ENCODE measurements around the gene CACNB4.
"Not testable (repeated sequence)": the region's sequence is repeated elsewhere in the genome, so short reads cannot be mapped to it uniquely, and the experiment has no call there.

CACNB4 gene

DNA sequence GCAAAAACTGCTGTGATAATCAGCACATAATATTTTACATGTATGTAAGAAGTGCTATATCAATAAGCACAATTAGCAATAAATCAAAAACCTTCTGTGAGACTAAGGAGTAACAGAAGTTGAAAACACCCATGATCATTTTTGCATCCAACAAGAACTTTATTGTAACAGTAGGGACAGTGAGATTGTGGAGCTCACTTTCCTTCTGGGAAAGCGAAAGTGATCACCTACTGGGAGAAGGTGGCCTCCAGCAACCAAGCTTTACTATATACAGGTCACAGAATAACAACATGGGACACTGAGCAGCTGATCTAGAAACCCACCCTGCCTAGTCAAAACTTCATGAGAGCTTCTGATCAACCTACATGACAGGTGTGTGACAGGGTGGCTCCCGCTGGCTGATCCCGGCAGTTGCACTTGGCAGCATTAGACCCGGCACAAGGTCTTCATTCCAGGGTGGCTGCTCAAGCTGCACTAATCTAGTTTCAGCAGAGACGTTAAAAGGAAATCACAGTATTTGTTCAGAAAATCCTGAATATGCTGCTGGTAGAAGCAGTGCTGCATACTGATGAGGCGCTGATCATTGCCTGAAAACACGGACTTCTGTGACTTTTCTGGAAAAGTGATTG, 207.2 kb downstream of the CACNB4 start:
- DNase-seq, result no peak

DNA sequence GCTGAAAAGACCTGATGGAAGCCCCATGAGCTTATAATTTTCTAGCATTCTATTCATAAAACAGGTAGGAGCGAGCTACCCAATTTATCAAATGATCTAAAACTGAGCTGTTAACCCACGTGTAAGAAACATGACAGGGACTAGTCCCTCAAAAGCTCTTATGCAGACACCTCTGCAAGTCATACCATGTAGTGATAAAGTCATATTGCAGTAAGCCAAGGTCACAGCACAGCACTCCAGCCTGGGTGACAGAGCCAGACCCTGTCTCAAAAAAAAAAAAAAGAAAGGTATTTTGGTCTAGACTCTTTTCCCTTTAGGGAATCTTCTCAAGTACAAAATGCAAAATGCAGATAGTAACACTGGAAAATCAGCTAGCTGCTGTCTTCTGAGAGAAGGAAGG, 211.7 kb downstream of the CACNB4 start:
- DNase-seq, result no peak

DNA sequence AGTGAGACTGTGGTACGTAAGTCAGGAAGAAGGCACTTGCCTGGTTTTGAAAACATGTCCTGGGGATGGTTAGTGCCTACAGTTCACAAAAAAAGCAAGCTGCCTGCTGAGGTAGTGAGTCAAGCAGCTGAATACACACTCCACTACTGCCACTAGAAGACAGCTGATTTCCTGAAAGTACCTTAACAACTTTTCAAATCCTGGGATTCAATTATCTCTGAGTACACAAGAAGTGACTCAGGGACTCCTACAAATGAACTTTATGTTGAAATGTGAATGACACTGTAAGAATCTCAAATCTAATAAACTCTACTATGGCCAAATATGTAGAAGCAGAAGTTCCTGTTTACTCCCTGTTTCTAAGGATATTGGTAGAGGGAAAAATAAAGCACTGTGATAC, 212.6 kb downstream of the CACNB4 start:
- DNase-seq, result no peak

DNA sequence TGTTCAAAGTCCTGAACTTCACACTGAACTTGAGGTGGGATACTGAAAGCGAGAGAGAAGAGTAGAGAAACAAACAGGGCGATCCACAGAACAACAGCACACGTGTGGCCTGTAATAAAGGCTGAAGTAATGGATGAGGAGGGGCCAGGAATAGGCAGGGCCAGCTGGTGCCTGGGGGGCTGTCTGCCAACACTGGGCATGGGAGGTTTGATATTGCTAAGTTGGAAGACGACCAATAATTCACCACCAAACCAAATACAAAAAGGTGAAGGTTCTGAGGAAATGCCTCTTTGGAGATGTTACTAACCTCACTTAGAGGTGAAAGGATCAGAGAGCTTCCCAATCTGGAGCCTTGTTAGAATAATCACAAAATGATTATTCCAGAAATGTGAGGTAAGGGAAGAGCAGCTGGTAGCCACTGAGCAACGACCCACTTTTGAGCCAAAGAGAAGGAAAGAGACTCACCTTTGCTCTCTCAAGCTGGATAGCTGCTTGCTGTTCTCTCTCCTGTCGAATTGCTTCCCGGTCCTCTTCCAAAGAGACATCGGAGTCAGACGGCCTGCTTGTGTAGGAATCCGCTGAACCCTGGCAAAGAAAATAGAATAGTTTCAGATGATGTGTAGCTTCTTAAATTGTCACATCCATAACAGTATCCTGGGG, 215.9 kb downstream of the CACNB4 start:
- no peak for DNase-seq

DNA sequence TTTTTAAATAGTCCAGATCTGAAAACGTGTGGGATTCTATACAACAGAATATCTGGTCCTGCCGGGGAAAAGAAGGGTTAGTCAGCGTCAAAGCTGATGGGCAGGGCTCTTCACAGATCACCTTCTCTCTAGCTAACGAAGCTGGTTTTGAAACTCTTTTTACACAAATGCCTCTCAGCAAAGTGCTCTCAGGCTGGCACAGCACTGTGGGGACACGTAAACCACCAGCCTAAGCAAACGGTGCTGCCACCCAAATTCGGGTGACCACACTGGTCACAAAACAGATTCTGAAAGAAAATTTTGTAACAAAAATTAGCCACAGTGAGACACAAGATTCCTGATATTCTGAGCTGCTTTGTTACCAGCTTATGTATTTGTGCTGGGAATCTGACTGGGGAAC, 217.5 kb downstream of the CACNB4 start:
- DNase-seq, result no peak

DNA sequence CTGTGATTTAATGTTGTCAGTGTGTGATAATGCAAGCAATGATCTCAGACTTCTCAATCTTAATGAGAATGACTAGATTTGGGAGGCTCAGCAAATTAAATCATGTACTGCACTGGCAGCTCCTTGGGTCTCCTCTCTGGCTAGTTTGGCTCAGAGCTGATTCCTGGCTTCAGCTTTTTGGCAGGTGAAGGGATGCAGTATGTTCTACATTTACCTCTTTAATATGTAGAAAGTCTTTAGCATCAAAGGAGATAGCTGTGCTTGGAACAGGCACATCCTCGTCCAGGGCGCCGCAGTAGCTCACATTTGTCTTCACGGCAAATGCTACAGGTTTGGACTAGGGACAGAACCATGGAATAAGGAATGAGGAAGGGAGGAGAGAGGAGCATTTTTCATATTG, 218.3 kb downstream of the CACNB4 start:
- no peak for DNase-seq

DNA sequence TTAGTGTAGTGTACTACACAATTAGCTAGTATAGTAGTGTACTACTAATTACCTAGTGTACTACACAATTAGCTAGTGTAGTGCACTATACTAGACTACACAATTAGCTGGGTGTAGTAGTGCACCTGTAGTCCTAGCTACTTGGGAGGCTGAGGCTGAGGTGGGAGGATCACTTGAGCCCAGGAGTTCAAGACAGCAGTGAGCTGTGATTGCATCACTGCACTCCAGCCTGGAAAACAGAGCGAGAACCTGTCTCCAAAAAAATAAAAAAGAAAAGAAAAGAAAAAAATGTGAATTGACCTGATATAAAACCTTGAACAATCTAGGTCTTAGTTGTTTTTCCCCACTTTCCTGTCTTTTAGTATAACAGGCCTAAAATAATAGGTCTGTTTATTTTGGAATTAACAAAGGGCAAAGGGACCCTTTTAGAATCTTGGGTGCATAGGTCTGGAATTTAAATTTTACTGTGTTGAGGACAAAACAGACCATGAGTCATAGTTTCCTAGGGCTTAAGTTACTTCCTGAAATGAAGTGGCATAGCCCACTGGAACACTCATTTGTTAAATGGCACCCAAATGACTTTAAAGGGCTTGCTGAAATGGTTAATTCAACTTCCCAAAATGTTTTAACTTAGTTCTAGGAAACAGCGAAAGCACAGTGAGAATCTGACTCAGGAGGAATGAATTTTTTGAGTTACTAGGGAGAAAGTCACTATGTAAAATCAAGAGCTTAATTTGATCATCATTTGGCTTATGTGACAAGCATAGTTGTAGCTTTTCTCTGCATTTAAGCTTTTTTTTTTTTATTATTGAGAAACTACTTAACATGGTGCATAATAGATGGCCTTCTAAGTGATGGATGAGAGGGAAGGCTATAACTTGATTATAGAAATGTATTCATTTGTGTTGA, 219.9 kb downstream of the CACNB4 start:
- DNase-seq, result no peak

DNA sequence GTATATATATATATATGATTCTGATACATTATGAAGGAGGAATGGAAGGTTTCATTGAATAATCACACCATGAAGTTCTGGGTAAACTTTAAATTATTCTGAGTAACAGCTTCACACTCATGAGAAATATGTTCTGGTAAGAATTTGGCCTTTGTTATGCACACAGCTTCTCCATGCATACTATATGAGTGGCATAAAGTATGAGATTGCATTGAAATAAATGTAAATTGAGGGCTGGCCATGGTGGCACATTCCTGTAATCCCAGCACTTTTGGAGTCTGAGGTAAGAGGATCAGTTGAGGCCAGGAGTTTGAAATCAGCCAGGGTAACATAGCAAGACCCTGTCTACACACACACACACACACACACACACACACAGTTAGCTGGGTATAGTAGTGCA, 220.6 kb downstream of the CACNB4 start:
- no peak for DNase-seq

DNA sequence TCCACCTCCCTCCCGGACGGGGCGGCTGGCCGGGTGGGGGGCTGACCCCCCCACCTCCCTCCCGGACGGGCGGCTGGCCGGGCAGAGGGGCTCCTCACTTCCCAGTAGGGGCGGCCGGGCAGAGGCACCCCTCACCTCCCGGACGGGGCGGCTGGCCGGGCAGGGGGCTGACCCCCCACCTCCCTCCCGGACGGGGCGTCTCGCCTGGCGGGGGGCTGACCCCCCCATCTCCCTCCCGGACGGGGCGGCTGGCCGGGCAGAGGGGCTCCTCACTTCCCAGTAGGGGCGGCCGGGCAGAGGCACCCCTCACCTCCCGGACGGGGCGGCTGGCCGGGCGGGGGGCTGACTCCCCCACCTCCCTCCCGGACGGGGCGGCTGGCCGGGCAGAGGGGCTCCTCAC, 223.2 kb downstream of the CACNB4 start:
- DNase-seq, result not testable (repeated sequence)

DNA sequence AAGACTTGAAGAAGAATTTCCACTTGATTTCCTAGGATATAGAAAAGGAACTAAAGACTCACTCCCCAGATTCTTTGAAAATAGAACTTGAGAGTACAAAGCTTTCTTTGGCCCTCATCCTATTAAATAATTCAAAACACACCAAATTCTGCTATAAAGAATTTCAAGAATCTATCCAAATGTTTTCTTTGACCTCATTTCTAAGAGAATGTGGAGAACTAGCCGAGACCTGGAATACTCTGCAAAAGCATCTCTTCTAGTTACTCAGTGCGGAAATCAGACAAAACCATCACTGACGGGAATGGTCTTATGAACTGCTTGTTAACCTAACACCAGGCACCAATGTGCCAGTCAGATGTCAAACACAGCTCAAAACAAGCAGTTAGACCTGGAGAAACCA, 226.4 kb downstream of the CACNB4 start:
- DNase-seq, result no peak

DNA sequence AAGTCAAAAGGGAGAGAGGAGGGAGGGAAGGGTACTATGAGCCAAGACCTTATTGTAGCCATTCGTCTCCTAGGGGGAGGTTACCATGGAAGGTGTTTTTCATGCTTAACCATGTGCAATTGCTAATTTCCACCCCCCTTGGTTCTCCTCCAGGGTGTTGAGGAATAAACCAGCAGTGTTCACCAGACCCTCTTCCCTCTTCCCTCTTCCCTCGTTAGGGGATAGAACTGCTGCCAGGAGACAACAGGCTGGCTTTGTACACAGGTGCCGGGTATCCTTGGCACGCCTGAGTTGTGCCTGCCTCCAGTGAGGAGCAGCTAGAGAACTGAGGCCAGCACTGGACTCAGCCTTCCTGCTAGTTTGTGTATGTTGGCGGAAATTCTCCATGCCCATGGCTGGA, 229.6 kb downstream of the CACNB4 start:
- DNase-seq, result no peak

DNA sequence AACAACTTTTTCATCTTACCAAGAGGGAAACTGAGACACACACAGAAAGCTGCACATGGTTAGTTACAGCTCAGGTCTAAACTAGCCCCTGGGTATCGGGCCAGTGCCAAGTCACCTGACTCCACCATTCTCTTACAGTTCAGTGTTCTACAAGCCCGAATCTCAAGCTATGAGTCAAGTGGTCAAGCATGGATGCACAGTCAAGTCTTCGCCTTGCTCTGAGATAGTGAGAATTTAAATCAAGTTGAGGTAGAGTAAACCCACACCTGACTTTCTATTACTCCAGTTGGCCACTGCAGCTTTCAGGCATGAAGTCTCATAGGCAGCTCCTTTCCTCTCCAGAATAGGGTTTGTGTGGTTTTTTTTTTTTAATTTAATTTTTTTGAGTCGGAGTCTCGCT, 236.1 kb downstream of the CACNB4 start:
- peak; percentile 28 for DNase-seq

DNA sequence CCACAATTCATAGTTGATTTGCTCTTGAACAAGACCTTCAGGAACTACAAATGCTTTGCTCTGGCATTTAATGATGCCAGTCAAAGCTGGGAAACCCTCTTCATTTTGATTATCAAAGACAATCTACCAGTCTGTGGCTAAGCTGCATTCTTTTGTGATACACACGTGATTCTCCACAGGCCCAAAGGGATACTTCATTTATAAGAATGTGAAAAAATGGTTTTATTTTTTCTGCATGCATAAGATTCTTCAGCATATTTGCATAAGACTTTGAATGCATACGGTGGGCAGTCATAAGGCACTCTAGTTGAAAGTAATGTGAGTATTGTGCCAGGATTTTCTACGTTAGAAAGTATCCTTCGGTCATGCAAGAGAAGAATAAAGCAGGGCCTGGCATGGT, 237.7 kb downstream of the CACNB4 start:
- no peak for DNase-seq

DNA sequence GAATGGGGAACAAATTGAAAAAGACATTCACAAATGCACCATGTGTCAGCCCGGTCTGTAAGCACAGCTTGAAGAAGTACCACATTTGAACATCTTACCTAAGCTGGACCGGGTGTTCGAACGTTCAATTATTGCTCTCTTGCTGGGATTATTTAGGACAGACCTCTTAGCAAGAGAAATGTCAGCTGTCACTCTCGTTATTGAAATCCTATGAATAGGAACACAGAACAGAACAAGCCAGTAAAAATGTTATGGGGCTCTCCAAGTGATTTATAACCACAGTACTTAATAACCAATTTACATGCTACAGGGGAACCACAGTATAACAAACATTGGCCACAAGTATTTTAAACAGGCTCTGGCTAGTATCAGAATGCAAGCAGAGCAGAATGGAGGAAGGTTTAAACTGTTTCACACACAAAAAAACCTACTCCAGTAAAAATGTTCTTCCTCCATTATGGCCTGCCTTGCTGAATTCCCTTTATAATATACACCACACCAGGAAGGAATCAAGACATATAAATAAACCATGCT, 238.2 kb downstream of the CACNB4 start:
- DNase-seq, result peak; percentile 63

DNA sequence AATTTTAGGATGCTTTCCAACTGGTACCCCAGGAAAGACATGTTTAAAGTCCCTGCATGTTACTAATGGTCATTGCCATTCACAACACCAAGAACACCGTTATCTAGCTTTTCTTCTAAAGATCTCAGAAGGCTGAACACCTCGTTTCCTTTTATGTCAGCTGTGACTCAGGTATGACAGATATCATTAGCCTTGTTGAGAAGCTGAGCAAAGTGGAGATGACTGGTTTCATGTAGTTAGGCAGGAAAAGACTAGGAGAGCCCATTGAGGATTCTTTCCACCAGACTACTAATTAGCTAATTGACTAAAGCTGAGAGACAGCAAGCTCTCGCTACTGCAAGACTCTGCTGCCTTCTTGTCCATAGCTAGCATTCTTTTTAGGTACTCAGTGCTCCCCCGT, 238.6 kb downstream of the CACNB4 start:
- DNase-seq, result peak; percentile 43

DNA sequence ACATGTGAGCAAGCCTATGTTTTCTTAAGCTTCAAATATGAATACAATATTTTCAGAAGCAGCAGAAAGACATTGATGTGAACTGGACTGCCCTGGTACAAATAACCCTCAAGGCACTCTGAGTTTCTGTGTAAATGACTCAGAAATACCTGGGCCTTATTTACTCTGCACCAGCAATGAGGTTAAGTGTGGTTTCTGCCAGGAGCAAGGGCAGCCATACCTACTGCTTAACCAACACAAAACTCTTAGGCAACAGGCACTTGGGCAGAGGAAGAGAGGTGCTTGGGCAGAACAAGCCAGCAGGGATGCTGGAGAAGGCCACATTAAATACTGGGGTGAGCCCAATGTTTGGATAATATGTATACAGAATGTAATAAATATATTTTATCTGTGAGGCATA, 241.2 kb downstream of the CACNB4 start:
- DNase-seq, result no peak

DNA sequence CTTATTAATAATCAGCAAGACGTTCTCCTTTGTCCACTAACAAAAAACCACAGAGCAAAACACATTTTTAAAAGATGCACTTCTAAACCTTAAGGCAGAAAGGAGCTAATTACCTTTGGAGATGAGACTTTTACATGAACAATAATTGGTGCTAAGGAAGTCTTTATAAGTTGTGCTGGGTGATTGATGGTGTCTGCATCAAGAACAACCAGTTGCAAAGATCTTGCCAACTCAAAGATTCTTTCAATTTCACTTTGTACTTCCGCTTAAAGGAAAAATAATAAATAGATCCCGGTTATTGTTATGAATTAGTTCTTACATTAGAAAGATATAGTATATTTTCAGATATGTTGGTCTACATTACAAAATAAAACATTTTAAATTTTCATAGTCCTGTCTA, 243.7 kb downstream of the CACNB4 start:
- DNase-seq, result no peak

DNA sequence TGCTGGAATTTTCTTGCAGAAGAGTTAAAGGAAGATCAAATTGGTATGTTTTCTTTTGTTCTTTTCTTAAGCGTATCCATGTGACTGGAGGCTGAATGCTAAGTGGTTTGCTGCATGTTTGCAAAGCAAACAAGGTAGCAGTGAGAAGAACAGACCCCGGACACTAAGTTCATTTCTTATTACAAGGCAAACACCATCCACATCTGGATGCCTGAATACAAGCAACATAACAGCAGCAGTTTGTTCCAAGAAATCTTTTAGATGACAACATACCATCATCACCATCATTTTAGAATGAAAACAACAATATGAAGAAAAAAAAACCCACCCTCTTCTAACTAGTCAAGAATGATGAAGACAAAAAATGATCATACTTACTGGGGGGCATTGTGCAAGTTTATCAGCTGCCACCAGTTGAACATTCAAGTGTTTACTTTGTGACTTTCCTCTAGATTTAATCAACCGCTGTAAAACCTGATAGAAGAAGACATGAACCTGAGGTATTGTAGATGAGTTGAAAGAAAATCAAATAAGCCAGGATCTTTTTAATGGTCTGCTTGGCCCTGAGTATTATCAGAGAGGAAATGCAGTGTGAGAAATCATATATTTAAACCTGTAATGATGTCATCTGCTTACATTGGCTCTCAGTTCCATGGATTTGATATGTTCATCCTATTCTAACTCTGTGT, 245.6 kb downstream of the CACNB4 start:
- DNase-seq, result no peak

DNA sequence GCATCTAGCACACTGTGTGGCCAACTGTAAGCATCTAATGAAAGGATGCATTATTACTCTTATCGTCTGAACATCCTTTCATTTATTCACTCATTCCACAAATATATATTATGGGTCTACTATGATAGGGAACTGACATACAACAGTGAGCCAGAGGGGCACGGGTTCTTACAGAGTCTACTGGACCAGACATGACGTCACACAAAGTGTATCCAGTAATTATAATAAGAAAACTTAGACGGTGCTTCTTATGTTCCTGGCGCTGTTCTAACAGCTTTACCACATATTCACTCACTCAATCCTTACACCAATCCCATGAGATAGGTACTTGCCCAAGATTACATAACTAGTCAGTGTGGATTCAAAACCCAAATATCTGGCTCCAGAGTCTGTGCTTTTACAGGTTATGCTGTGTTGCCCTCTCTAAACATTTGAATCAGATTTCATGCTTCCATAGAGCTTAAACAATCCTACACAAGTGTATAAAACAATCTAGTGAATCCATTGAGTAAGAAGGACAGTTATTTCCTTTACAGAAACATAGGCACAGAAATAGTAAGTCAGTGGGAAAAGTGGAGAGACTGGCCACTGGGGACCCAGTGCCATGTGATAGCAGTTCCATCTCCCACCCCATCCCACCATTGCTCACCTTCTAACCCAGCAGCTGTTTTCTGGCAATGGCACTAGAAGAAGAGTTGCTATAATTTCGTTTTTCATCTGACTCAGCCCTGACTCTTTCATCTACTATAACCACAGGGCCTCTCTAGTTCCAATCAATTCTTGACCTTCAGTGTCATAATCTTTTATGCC, 246.4 kb downstream of the CACNB4 start:
- DNase-seq, result no peak

DNA sequence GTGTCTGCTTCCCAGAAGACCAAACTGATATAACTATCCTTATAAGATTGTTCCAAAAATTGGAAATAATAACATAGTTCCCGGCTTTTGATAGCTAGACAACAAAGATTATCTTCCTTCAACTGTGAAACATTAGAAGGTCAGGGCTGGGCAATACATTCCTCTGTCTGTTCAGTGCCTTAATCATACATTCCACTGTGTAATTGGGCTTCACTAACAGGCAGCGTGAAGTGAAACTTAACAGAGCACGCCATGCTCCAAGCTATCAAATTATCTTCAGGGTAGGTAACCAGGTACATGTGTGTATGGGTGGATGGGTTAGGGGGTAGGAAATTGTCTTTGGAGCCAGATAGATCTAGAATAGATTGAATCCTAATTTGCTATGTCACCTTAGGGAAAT, 247.1 kb downstream of the CACNB4 start:
- no peak for DNase-seq

DNA sequence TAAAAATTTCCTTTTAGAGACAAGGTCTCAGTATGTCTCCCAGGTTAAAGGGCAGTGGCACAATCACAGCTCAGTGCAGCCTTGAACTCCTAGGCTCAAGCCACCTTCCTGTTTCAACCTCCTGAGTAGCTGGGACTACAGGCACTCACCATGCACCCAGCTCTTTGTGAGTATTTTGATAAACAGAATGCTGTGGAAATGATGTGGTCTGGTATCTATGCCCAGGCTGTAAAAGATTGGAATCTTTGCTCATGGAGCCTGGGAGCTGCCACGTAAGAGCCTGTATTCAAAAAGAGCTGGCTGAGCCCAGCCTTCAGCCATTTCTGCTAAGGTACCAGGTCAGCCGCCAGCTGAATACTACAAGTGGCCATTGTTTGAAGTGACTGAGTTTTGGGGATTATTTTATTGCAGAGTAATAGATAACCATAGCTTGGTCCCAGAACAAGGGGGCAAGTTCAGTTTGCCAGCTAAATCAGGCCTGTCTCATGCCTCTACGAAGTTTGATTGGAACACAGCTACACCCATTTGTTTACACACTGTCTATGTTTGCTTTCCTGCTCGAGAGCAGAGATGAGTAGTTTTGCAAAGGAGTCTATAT, 249.3 kb downstream of the CACNB4 start:
- DNase-seq, result peak; percentile 10

DNA sequence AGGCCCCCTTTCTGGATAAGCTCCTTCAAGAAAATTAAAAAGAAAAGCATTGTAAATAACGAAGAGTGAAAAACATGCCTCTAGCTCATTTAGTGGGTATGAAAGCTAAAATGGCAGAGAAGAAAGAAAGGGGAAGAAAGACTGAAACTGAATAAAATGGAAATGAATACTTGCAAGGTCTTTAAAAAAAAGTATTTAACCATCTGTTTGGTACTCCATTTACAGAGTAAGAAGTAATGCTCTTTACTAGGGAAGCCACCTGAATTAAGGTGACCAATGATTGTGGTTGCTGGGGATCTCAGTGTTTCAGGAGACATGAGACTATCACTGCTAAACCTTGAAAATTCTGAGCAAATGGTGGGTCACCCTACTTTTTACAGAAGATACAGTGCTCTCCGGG, 253.0 kb downstream of the CACNB4 start:
- DNase-seq, result no peak

Data from NCI-H1105 treated with DMSO at 0.1 percent for 48 hours (cell line).